Measurements from ENCODE around the gene RBM47. TPM values are rescaled to one million over a fixed set of nuclear protein-coding genes. Genes with fewer than 3 reads are reported as not detected.

RBM47 gene
- total RNA-seq, 1 experiment from 2014 or later: 70.3 TPM

DNA sequence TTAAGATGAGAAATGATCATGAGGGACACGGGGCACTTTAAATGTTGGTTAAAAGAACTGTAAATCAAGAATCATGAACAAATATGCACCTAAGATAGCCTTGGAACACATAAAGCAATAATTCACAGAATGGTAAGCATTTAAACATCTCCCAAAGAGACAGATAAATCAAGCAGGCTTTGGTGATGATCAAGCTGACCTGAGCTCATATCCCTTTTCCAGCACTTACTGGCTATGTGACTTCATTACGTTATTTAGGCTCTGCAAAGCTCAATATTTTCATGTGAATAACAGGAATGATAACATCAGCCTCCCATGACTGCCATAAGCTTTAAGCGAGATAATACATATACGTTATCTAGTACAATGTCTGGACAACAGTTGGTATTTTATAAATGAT lies 239.7 kb downstream of the RBM47 start:
- Histone ChIP-seq H3K18ac (ENCODE audit: insufficient read length, low read depth, low read length) (no peak overlapping the region), H2AFZ (ENCODE audit: low read length) (no peak overlapping the region), H4K5ac (ENCODE audit: insufficient read length, low read depth, low read length) (no peak overlapping the region), H2BK120ac (ENCODE audit: low read depth, low read length, poor library complexity, severe bottlenecking) (no peak overlapping the region), H3K9me3 (ENCODE audit: control insufficient read depth, low read depth, low read length) (no peaks in the 10 kb centered on the region), H3K27me3 (ENCODE audit: insufficient read depth, low read length) (no peaks in the 10 kb centered on the region), H4K8ac (replicated peaks; ENCODE audit: insufficient read length, low read depth, low read length) (no peak overlapping the region), H4K91ac (ENCODE audit: insufficient read length, low read depth, low read length) (no peak overlapping the region), H3K23ac (ENCODE audit: insufficient read length, low read depth, low read length) (no peak overlapping the region), H3K4me1 (ENCODE audit: insufficient read depth, low read length) (no peaks in the 10 kb centered on the region), H4K20me1 (ENCODE audit: control insufficient read depth, insufficient read depth, insufficient read length) (no peaks in the 10 kb centered on the region), H3K27ac (ENCODE audit: insufficient read length, low read depth, low read length) (no peak overlapping the region), H3K9ac (ENCODE audit: extremely low read depth, insufficient read length, low read length) (no peak overlapping the region), H2BK5ac (ENCODE audit: insufficient read length, low read length) (no peak overlapping the region), H2BK20ac (ENCODE audit: low read depth, low read length, poor library complexity, severe bottlenecking) (no peak overlapping the region), H3K23me2 (ENCODE audit: insufficient read length, low read depth, low read length, poor library complexity, severe bottlenecking) (no peaks in the 10 kb centered on the region), H3K79me2 (ENCODE audit: insufficient read depth, low read length) (no peaks in the 10 kb centered on the region), H3K56ac (ENCODE audit: insufficient read length, low read depth, low read length) (no peak overlapping the region), H2AK5ac (ENCODE audit: insufficient read length, low read length) (no peak overlapping the region), H3K4me2 (ENCODE audit: insufficient read depth, insufficient read length, low read length) (no peak overlapping the region), H3T11ph (ENCODE audit: low read length) (no peak overlapping the region), H3K79me1 (ENCODE audit: insufficient read depth, low read depth, low read length, poor library complexity, severe bottlenecking) (no peaks in the 10 kb centered on the region), H2BK15ac (ENCODE audit: low read depth, low read length) (no peak overlapping the region), H3K4ac (ENCODE audit: low read depth, low read length) (no peak overlapping the region), H3K14ac (ENCODE audit: insufficient read depth, low read length) (no peak overlapping the region), H2BK12ac (ENCODE audit: insufficient read length, low read depth, low read length) (no peak overlapping the region)
- H3K36me3 Mint-ChIP-seq (ENCODE audit: insufficient read depth in 1 of 3, low read depth in 3 of 3): no peaks in the 10 kb centered on the region
- WGBS (ENCODE audit: extremely low coverage, insufficient read length, low lambda C conversion rate): no CpG with 5 or more reads among the region's 4 CpGs
- no peaks in the 10 kb centered on the region for H3K27me3 Mint-ChIP-seq (ENCODE audit: low read depth)
- no peak overlapping the region for H3K27ac Mint-ChIP-seq
- no peak overlapping the region for H3K4me3 Mint-ChIP-seq
- TF ChIP-seq, protein P1, sequence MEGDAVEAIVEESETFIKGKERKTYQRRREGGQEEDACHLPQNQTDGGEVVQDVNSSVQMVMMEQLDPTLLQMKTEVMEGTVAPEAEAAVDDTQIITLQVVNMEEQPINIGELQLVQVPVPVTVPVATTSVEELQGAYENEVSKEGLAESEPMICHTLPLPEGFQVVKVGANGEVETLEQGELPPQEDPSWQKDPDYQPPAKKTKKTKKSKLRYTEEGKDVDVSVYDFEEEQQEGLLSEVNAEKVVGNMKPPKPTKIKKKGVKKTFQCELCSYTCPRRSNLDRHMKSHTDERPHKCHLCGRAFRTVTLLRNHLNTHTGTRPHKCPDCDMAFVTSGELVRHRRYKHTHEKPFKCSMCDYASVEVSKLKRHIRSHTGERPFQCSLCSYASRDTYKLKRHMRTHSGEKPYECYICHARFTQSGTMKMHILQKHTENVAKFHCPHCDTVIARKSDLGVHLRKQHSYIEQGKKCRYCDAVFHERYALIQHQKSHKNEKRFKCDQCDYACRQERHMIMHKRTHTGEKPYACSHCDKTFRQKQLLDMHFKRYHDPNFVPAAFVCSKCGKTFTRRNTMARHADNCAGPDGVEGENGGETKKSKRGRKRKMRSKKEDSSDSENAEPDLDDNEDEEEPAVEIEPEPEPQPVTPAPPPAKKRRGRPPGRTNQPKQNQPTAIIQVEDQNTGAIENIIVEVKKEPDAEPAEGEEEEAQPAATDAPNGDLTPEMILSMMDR (conservative IDR thresholded peaks at IDR 0.05): no peak
- peaks cover 6 to 12% of the 10 kb centered on the region in 2 experiments for H3K4me1 Mint-ChIP-seq
- no peak for DNase-seq
- no peaks in the 10 kb centered on the region for H3K9me3 Mint-ChIP-seq

Measured in H9 (cell line).